ENCODE measurements around the gene TLE1. TPM values are rescaled to one million over a fixed set of nuclear protein-coding genes. Genes with fewer than 3 reads are reported as not detected.

The TLE1 gene
- total RNA-seq, 1 donor from 2014 or later: 65.2 TPM

DNA sequence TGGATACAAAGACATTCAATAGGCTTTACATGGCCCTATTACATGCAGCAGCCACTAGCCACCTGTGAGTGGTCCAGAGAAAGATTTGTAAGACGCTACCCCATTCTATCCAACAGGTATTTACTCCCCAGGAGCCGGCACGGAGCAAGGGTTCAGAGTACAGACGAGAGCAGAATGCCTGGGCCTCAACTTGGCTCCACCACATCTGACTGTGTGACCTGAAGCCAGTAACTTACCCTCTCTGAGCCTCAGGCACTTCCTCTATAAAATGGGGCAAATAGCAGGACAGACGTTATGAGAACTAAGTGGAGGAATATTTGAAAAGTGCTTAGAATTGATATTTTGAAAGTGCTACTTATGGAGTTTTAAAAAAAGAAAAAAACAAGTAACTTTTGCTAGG lies 100.0 kb downstream of the TLE1 start:
- peaks cover 39 to 66% (median 60%) of the 10 kb centered on the region in 3 donors for H3K36me3 ChIP-seq (ENCODE audit: control insufficient read depth in 3 of 3, insufficient read depth in 3 of 3, low read length in 3 of 3)
- H3K9me3 ChIP-seq (ENCODE audit: control insufficient read depth in 3 of 3, low read length in 3 of 3): no peaks in the 10 kb centered on the region
- no peaks in the 10 kb centered on the region for H3K27me3 ChIP-seq (ENCODE audit: control insufficient read depth in 3 of 3, insufficient read depth in 3 of 3, low read length in 3 of 3)
- H3K4me3 ChIP-seq (ENCODE audit: low read length in 3 of 3): no peak overlapping the region
- H3K4me1 ChIP-seq (ENCODE audit: control insufficient read depth in 3 of 3, insufficient read depth in 3 of 3, low read length in 3 of 3): peaks cover 3 to 12% (median 4%) of the 10 kb centered on the region in 3 donors
- H3K27ac ChIP-seq (ENCODE audit: low read depth, low read length): no peak overlapping the region
- H3K9ac ChIP-seq (ENCODE audit: low read depth in 1 of 3, low read length in 3 of 3): no peak overlapping the region

- H3K9me3 ChIP-seq (ENCODE audit: control insufficient read depth in 3 of 3, low read length in 3 of 3): no peaks in the 10 kb centered on the region
- H3K27me3 ChIP-seq (ENCODE audit: control insufficient read depth in 3 of 3, insufficient read depth in 3 of 3, low read length in 3 of 3): no peaks in the 10 kb centered on the region
- peaks cover 3 to 12% (median 4%) of the 10 kb centered on the region in 3 donors for H3K4me1 ChIP-seq (ENCODE audit: control insufficient read depth in 3 of 3, insufficient read depth in 3 of 3, low read length in 3 of 3)
- H3K9ac ChIP-seq (ENCODE audit: low read depth in 1 of 3, low read length in 3 of 3): no peak overlapping the region
- no peak overlapping the region for H3K4me3 ChIP-seq (ENCODE audit: low read length in 3 of 3)
- peaks cover 42 to 76% (median 69%) of the 10 kb centered on the region in 3 donors for H3K36me3 ChIP-seq (ENCODE audit: control insufficient read depth in 3 of 3, insufficient read depth in 3 of 3, low read length in 3 of 3)
- H3K27ac ChIP-seq (ENCODE audit: low read depth, low read length): no peak overlapping the region
Observed at GRCh38 chr9:81588148-81588871, 101.0 kb downstream of the TLE1 start.

DNA sequence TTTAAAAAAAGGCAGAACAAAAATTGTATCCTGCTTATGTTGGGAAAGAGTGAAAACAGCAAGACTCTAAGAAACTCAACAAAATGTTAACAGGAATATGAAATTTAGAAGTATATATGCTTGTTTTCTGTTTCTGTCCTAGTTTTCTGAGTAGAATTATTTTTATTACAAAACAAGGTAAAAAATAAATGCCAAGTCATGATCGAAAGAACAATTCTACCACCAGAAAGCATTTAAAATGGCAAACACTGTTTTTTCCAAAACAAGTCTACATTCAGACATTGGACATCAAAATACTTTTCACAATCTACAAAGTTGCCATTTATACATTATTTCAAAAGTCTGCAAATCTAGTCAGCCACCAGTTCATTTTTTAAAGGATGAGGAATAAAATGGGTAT lies 102.6 kb downstream of the TLE1 start:
- H3K4me1 ChIP-seq (ENCODE audit: control insufficient read depth in 3 of 3, insufficient read depth in 3 of 3, low read length in 3 of 3): peaks cover 0 to 8% (median 4%) of the 10 kb centered on the region in 3 donors
- no peaks in the 10 kb centered on the region for H3K27me3 ChIP-seq (ENCODE audit: control insufficient read depth in 3 of 3, insufficient read depth in 3 of 3, low read length in 3 of 3)
- H3K9ac ChIP-seq (ENCODE audit: low read depth in 1 of 3, low read length in 3 of 3): no peak overlapping the region
- peaks cover 42 to 70% (median 69%) of the 10 kb centered on the region in 3 donors for H3K36me3 ChIP-seq (ENCODE audit: control insufficient read depth in 3 of 3, insufficient read depth in 3 of 3, low read length in 3 of 3)
- H3K4me3 ChIP-seq (ENCODE audit: low read length in 3 of 3): no peak overlapping the region
- no peaks in the 10 kb centered on the region for H3K9me3 ChIP-seq (ENCODE audit: control insufficient read depth in 3 of 3, low read length in 3 of 3)
- H3K27ac ChIP-seq (ENCODE audit: low read depth, low read length): no peak overlapping the region

DNA sequence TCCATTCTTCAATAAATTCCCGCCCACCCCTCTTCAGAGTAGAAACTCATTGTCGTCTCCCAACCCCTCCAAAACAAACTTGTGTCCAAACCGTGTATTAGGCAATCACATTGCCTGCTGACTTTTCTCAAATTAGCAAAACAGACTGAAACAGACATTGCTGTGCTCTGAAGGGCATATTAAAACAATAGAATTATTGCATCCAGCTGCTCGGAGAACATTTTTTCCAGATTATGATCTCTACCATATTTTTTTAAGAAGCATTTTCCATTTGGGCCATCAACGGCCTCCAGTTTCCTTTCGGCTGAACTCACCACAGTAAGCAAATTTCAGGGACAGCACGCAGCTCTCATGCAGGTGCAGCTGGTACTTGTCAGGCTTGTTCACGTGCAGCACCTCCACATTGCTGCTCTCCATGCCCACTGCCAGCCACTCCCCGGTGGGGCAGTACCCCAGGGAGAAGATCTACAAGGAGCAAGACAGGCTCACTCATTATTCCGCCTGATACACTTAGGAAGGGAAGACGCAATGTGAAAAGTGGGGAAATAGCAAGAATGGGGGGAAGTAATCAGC lies 104.1 kb downstream of the TLE1 start:
- H3K4me3 ChIP-seq (ENCODE audit: low read length in 3 of 3): no peak overlapping the region
- peaks cover 0 to 3% (median 0%) of the 10 kb centered on the region in 3 donors for H3K4me1 ChIP-seq (ENCODE audit: control insufficient read depth in 3 of 3, insufficient read depth in 3 of 3, low read length in 3 of 3)
- H3K36me3 ChIP-seq (ENCODE audit: control insufficient read depth in 3 of 3, insufficient read depth in 3 of 3, low read length in 3 of 3): peaks cover 34 to 67% (median 65%) of the 10 kb centered on the region in 3 donors
- H3K27me3 ChIP-seq (ENCODE audit: control insufficient read depth in 3 of 3, insufficient read depth in 3 of 3, low read length in 3 of 3): no peaks in the 10 kb centered on the region
- H3K9ac ChIP-seq (ENCODE audit: low read depth in 1 of 3, low read length in 3 of 3): no peak overlapping the region
- H3K27ac ChIP-seq (ENCODE audit: low read depth, low read length): no peak overlapping the region
- H3K9me3 ChIP-seq (ENCODE audit: control insufficient read depth in 3 of 3, low read length in 3 of 3): no peaks in the 10 kb centered on the region

GRCh38 chr9:81584099-81584498 lies 105.2 kb downstream of the TLE1 start:
- H3K36me3 ChIP-seq (ENCODE audit: control insufficient read depth in 3 of 3, insufficient read depth in 3 of 3, low read length in 3 of 3): peaks cover 26 to 57% (median 55%) of the 10 kb centered on the region in 3 donors
- no peaks in the 10 kb centered on the region for H3K9me3 ChIP-seq (ENCODE audit: control insufficient read depth in 3 of 3, low read length in 3 of 3)
- no peaks in the 10 kb centered on the region for H3K27me3 ChIP-seq (ENCODE audit: control insufficient read depth in 3 of 3, insufficient read depth in 3 of 3, low read length in 3 of 3)
- H3K27ac ChIP-seq (ENCODE audit: low read depth, low read length): no peak overlapping the region
- H3K4me1 ChIP-seq (ENCODE audit: control insufficient read depth in 3 of 3, insufficient read depth in 3 of 3, low read length in 3 of 3): no peaks in the 10 kb centered on the region
- no peak overlapping the region for H3K4me3 ChIP-seq (ENCODE audit: low read length in 3 of 3)
- H3K9ac ChIP-seq (ENCODE audit: low read depth in 1 of 3, low read length in 3 of 3): no peak overlapping the region

DNA sequence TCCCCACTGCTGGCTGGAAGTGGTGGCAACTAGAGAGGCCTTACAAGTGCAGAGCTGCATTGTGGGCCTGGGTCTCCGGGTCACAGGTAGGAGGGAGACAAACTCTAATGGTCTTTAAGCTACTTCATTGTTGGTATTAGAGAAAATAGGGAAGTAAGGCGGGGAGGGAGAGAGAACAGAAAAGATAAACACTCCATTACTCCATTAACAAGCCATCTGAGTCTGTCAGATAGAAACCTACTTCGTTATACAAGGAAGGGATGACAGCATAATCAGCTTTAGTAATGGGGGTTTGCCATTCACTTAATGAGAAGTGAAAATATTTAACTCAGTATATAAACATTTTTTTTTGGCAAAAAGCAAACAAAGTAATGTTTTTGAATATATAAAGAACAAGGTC lies 107.4 kb downstream of the TLE1 start:
- Histone ChIP-seq H3K36me3 (ENCODE audit: control insufficient read depth in 3 of 3, insufficient read depth in 3 of 3, low read length in 3 of 3) (peaks cover 12 to 39% (median 36%) of the 10 kb centered on the region in 3 donors), H3K27ac (ENCODE audit: low read depth, low read length) (no peak overlapping the region), H3K4me3 (ENCODE audit: low read length in 3 of 3) (no peak overlapping the region), H3K9me3 (ENCODE audit: control insufficient read depth in 3 of 3, low read length in 3 of 3) (no peaks in the 10 kb centered on the region), H3K9ac (ENCODE audit: low read depth in 1 of 3, low read length in 3 of 3) (no peak overlapping the region), H3K27me3 (ENCODE audit: control insufficient read depth in 3 of 3, insufficient read depth in 3 of 3, low read length in 3 of 3) (no peaks in the 10 kb centered on the region), H3K4me1 (ENCODE audit: control insufficient read depth in 3 of 3, insufficient read depth in 3 of 3, low read length in 3 of 3) (no peaks in the 10 kb centered on the region)

DNA sequence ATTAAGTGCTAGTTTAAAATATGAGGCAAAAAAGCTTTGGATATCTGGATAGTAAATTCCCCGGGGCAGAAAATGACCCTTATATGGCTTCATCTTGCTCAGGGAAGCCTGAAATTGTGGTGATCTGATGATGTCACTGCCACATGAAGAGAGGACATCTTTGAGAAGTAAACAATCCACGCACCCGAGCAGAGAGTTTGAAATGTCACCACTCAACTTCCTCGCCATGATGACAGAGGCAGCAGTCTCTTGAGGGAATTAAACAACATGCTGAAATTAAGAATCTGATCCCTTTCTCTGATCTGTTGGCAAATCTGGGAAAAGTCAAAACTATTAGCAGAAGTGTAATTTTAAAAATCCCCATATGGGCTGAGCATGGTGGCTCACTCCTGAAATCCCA lies 110.0 kb downstream of the TLE1 start:
- H3K27ac ChIP-seq (ENCODE audit: low read depth, low read length): no peak overlapping the region

GRCh38 chr9:81578606-81579005 lies 110.7 kb downstream of the TLE1 start:
- H3K9ac ChIP-seq (ENCODE audit: low read depth in 1 of 3, low read length in 3 of 3): no peak overlapping the region
- H3K4me1 ChIP-seq (ENCODE audit: control insufficient read depth in 3 of 3, insufficient read depth in 3 of 3, low read length in 3 of 3): no peaks in the 10 kb centered on the region
- H3K9me3 ChIP-seq (ENCODE audit: control insufficient read depth in 3 of 3, low read length in 3 of 3): no peaks in the 10 kb centered on the region
- H3K27ac ChIP-seq (ENCODE audit: low read depth, low read length): no peak overlapping the region
- H3K27me3 ChIP-seq (ENCODE audit: control insufficient read depth in 3 of 3, insufficient read depth in 3 of 3, low read length in 3 of 3): no peaks in the 10 kb centered on the region
- no peak overlapping the region for H3K4me3 ChIP-seq (ENCODE audit: low read length in 3 of 3)
- H3K36me3 ChIP-seq (ENCODE audit: control insufficient read depth in 3 of 3, insufficient read depth in 3 of 3, low read length in 3 of 3): peaks cover 0 to 13% (median 11%) of the 10 kb centered on the region in 3 donors

More for the DNA sequence above, 110.0 kb downstream of the TLE1 start:
- Histone ChIP-seq H3K36me3 (ENCODE audit: control insufficient read depth in 3 of 3, insufficient read depth in 3 of 3, low read length in 3 of 3) (peaks cover 3 to 20% (median 19%) of the 10 kb centered on the region in 3 donors), H3K27me3 (ENCODE audit: control insufficient read depth in 3 of 3, insufficient read depth in 3 of 3, low read length in 3 of 3) (no peaks in the 10 kb centered on the region), H3K9ac (ENCODE audit: low read depth in 1 of 3, low read length in 3 of 3) (no peak overlapping the region), H3K9me3 (ENCODE audit: control insufficient read depth in 3 of 3, low read length in 3 of 3) (no peaks in the 10 kb centered on the region), H3K4me1 (ENCODE audit: control insufficient read depth in 3 of 3, insufficient read depth in 3 of 3, low read length in 3 of 3) (no peaks in the 10 kb centered on the region), H3K4me3 (ENCODE audit: low read length in 3 of 3) (no peak overlapping the region)

DNA sequence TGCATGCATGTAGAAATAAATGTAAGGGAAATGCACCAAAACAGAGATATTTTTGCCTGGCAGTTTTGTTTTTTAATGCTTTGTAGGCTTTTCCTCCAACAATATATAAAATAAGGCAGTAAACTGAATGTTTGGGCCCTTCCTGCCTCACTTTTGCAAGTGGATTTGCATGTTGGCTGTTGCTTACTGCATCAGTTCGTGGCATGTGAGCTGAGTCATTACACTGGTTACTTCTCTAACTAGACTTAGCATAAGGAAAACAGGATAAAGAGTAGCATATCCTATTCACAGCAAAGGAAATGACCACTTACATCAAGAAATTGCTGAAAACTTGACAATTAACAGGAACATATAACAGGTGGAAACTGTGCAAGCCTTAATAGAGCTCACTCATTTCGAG lies 113.4 kb downstream of the TLE1 start:
- Histone ChIP-seq H3K4me1 (ENCODE audit: control insufficient read depth in 3 of 3, insufficient read depth in 3 of 3, low read length in 3 of 3) (no peaks in the 10 kb centered on the region), H3K4me3 (ENCODE audit: low read length in 3 of 3) (no peak overlapping the region), H3K9me3 (ENCODE audit: control insufficient read depth in 3 of 3, low read length in 3 of 3) (no peaks in the 10 kb centered on the region), H3K36me3 (ENCODE audit: control insufficient read depth in 3 of 3, insufficient read depth in 3 of 3, low read length in 3 of 3) (peaks cover 0 to under 1% (median 0%) of the 10 kb centered on the region in 3 donors), H3K27me3 (ENCODE audit: control insufficient read depth in 3 of 3, insufficient read depth in 3 of 3, low read length in 3 of 3) (no peaks in the 10 kb centered on the region), H3K27ac (ENCODE audit: low read depth, low read length) (no peak overlapping the region), H3K9ac (ENCODE audit: low read depth in 1 of 3, low read length in 3 of 3) (no peak overlapping the region)

DNA sequence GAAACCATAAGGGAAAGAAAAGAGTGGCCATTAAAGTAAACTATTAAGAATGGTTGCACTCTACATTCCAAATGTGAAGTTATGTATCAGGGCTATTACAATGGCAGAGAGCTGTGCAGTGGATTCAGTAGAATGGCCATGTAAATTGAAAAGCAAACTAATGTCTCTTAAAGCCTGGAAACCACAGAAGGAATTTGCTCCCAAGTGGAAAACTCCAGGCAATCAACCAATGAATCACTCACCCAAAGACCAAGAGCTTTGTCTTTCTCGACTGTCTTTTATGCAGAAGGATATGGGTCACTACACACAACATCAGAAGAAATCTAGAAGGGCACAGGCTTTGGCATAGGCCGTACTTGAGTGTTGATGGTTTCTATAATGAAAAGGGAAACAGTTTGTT lies 114.9 kb downstream of the TLE1 start:
- Histone ChIP-seq H3K9me3 (ENCODE audit: control insufficient read depth in 3 of 3, low read length in 3 of 3) (no peaks in the 10 kb centered on the region), H3K27me3 (ENCODE audit: control insufficient read depth in 3 of 3, insufficient read depth in 3 of 3, low read length in 3 of 3) (no peaks in the 10 kb centered on the region), H3K4me1 (ENCODE audit: control insufficient read depth in 3 of 3, insufficient read depth in 3 of 3, low read length in 3 of 3) (no peaks in the 10 kb centered on the region), H3K27ac (ENCODE audit: low read depth, low read length) (no peak overlapping the region), H3K4me3 (ENCODE audit: low read length in 3 of 3) (no peak overlapping the region), H3K36me3 (ENCODE audit: control insufficient read depth in 3 of 3, insufficient read depth in 3 of 3, low read length in 3 of 3) (no peaks in the 10 kb centered on the region), H3K9ac (ENCODE audit: low read depth in 1 of 3, low read length in 3 of 3) (no peak overlapping the region)

Measured in skeletal muscle tissue (tissue), 4 donors.